HCT116 (cell line): ENCODE results near the gene CENPL. TPM values are rescaled to one million over a fixed set of nuclear protein-coding genes. Genes with fewer than 3 reads are reported as not detected.

Experiments used
- ATAC-seq: fragments of 200-7000 bp; cut with Tn5 transposase; 2 replicates; pipeline ENCODE4 v1.9.1; 2020; ENCODE audit warnings: mild to moderate bottlenecking, moderate library complexity
- BruUV-seq: library from RNA; stranded (reverse); fragments of 400-500 nt; replicated peaks from 2 replicates; lab custom pipeline; 2021; lab: Mats Ljungman, UMichigan
- CTCF ChIA-PET: fragments of 300-600 bp; sonication (Branson Sonifier 250); formaldehyde crosslinking; loops from one replicate; lab custom pipeline; 2021; ENCODE audit warnings: antibody characterized with exemption; lab: Charles Lee
- POLR2A ChIA-PET: fragments of 300-600, 350-600 bp; sonication (Branson Sonifier 250); formaldehyde crosslinking; loops from one replicate; lab custom pipeline; 2021; ENCODE audit warnings: antibody characterized with exemption; lab: Charles Lee
- RAD21 ChIA-PET, 2 experiments: fragments of 300-600 bp; sonication (Branson Sonifier 250); formaldehyde crosslinking; loops; one replicate each; lab custom pipeline; 2023; ENCODE audit warnings: low total read pairs in 2 of 2; ENCODE audit not compliant: uncharacterized antibody in 2 of 2, unreplicated experiment in 2 of 2, low non-redundant PET in 1 of 2; lab: Charles Lee
- DNase-seq: peaks from one replicate; pipeline ENCODE4 v3.0.0-alpha.2; 2010; ENCODE audit warnings: low read depth, low spot score
- H2AFZ ChIP-seq: fragments of 200-600 bp; shearing (Covaris generic), sonication (generic); 2 replicates; pipeline ENCODE4 v1.6.1; 2017; ENCODE audit warnings: low read depth, mixed run types, mixed read lengths, antibody characterized with exemption, low read length; ENCODE audit not compliant: poor library complexity, severe bottlenecking
- H3K27ac ChIP-seq: 2 replicates; pipeline ENCODE4 v1.5.1; 2012; ENCODE audit warnings: low read depth, low read length
- H3K27me3 ChIP-seq: fragments of 200-600 bp; sonication (generic); 2 replicates; pipeline ENCODE4 v1.6.1; 2016; ENCODE audit warnings: mixed run types, low read length, mixed read lengths; ENCODE audit not compliant: insufficient read depth
- H3K36me3 ChIP-seq, 2 experiments: fragments of 200-500 bp in 1 of 2; fragments of 200-600 bp in 1 of 2; sonication (Bioruptor generic) in 1 of 2; sonication (generic) in 1 of 2; 2 replicates each; pipeline versions ENCODE4 v1.5.1 to v1.6.1; 2014 to 2016; ENCODE audit warnings: low read length in 2 of 2, inconsistent platforms in 1 of 2, mixed read lengths in 1 of 2, mixed run types in 1 of 2; ENCODE audit not compliant: insufficient read depth in 2 of 2, control insufficient read depth in 1 of 2
- H3K4me1 ChIP-seq, 2 experiments: fragments of 200-600 bp in 1 of 2; sonication (generic) in 1 of 2; 2 replicates each; pipeline versions ENCODE4 v1.5.1 to v1.6.1; 2012 to 2017; ENCODE audit warnings: low read length in 2 of 2, inconsistent platforms in 1 of 2, mild to moderate bottlenecking in 1 of 2, mixed read lengths in 1 of 2, mixed run types in 1 of 2, moderate library complexity in 1 of 2; ENCODE audit not compliant: insufficient read depth in 2 of 2, control insufficient read depth in 1 of 2
- H3K4me2 ChIP-seq: fragments of 200-600 bp; sonication (generic); 2 replicates; pipeline ENCODE4 v1.6.1; 2017; ENCODE audit warnings: mixed run types, low read length, mixed read lengths
- H3K4me3 ChIP-seq, 2 experiments: fragments of 200-600 bp in 1 of 2; sonication (generic) in 1 of 2; replicated peaks in 1 of 2; 2 replicates each; pipeline ENCODE4 v1.5.1; 2011 to 2016; ENCODE audit warnings: low read length in 2 of 2, control low read depth in 1 of 2, low read depth in 1 of 2, mild to moderate bottlenecking in 1 of 2, mixed read lengths in 1 of 2, mixed run types in 1 of 2
- H3K79me2 ChIP-seq: fragments of 200-600 bp; sonication (generic); 2 replicates; pipeline ENCODE4 v1.6.1; 2017; ENCODE audit warnings: mild to moderate bottlenecking, mixed run types, low read length, moderate library complexity, mixed read lengths; ENCODE audit not compliant: insufficient read depth
- H3K9ac ChIP-seq: fragments of 200-600 bp; sonication (generic); 2 replicates; pipeline ENCODE4 v1.6.1; 2016; ENCODE audit warnings: low read length, mixed read lengths
- H3K9me2 ChIP-seq: fragments of 200-600 bp; sonication (generic), shearing (Covaris generic); 2 replicates; pipeline ENCODE4 v1.6.1; 2017; ENCODE audit warnings: mixed run types, mild to moderate bottlenecking, moderate library complexity; ENCODE audit not compliant: insufficient read depth
- H3K9me3 ChIP-seq, 2 experiments: fragments of 200-500 bp in 1 of 2; fragments of 200-600 bp in 1 of 2; sonication (Bioruptor generic) in 1 of 2; sonication (generic) in 1 of 2; 2 replicates each; pipeline ENCODE4 v1.6.1; 2014 to 2017; ENCODE audit warnings: low read length in 2 of 2, mixed read lengths in 2 of 2, inconsistent platforms in 1 of 2, low read depth in 1 of 2, mild to moderate bottlenecking in 1 of 2, mixed run types in 1 of 2, moderate library complexity in 1 of 2; ENCODE audit not compliant: control insufficient read depth in 1 of 2, insufficient read depth in 1 of 2
- H4K20me1 ChIP-seq: fragments of 200-600 bp; sonication (generic), shearing (Covaris generic); 2 replicates; pipeline ENCODE4 v1.6.1; 2017; ENCODE audit warnings: mixed run types, mild to moderate bottlenecking, moderate library complexity; ENCODE audit not compliant: insufficient read depth
- CBX3 ChIP-seq: IDR thresholded peaks from 2 replicates; pipeline ENCODE4 v1.6.1; 2012; ENCODE audit warnings: low read depth
- EGR1 ChIP-seq: IDR thresholded peaks from 2 replicates; pipeline ENCODE4 v1.6.1; 2012; ENCODE audit warnings: low read depth
- ELF1 ChIP-seq: IDR thresholded peaks from 2 replicates; pipeline ENCODE4 v1.6.1; 2012; ENCODE audit warnings: low read depth, borderline replicate concordance
- EZH2 ChIP-seq: fragments of 200-600 bp; sonication (generic); IDR thresholded peaks from 2 replicates; pipeline ENCODE4 v1.6.1; 2017; ENCODE audit warnings: antibody characterized with exemption, mixed run types
- EZH2phosphoT487 ChIP-seq: fragments of 200-600 bp; IDR thresholded peaks from 2 replicates; pipeline ENCODE4 v1.6.1; 2018; ENCODE audit warnings: antibody characterized with exemption, borderline replicate concordance
- FOSL1 ChIP-seq: IDR thresholded peaks from 2 replicates; pipeline ENCODE4 v1.6.1; 2012; ENCODE audit warnings: low read depth
- JUND ChIP-seq: IDR thresholded peaks from 2 replicates; pipeline ENCODE4 v1.6.1; 2012
- POLR2A ChIP-seq: IDR thresholded peaks from 2 replicates; pipeline ENCODE4 v1.7.0; 2011; ENCODE audit warnings: borderline replicate concordance; ENCODE audit not compliant: insufficient read depth, insufficient read length; ENCODE audit errors: extremely low read depth
- SP1 ChIP-seq: IDR thresholded peaks from 2 replicates; pipeline ENCODE4 v1.6.1; 2012; ENCODE audit warnings: low read depth
- SRF ChIP-seq: IDR thresholded peaks from 2 replicates; pipeline ENCODE4 v1.6.1; 2012; ENCODE audit warnings: low read depth
- TCF7L2 ChIP-seq: IDR thresholded peaks from 2 replicates; pipeline ENCODE4 v1.7.0; 2011; ENCODE audit warnings: borderline replicate concordance, inconsistent platforms; ENCODE audit not compliant: insufficient read depth, insufficient read length; ENCODE audit errors: extremely low read depth
- ZFX ChIP-seq: fragments of 450-650 bp; IDR thresholded peaks from 2 replicates; pipeline ENCODE4 v1.6.1; 2017
- intact Hi-C: fragments of 100-400 bp; cut with micrococcal nuclease; formaldehyde crosslinking; loops from 2 replicates; pipeline ENCODE4 v1.10.0; 2022
- total RNA-seq: library from RNA; stranded (reverse); gene quantifications from one replicate; pipeline ENCODE4 v1.2.1, GENCODE V29; 2021; ENCODE audit not compliant: unreplicated experiment
- TF ChIP-seq, protein P1 (sequence below), 3 experiments: fragments of 200-600 bp in 1 of 3; sonication (generic) in 1 of 3; IDR thresholded peaks in 2 of 3; conservative IDR thresholded peaks in 1 of 3; 2 replicates each; pipeline ENCODE4 v1.5.1; 2012 to 2017; ENCODE audit warnings: low read depth in 2 of 3, low read length in 2 of 3, antibody characterized with exemption in 1 of 3, borderline replicate concordance in 1 of 3, control low read depth in 1 of 3, mild to moderate bottlenecking in 1 of 3, mixed read lengths in 1 of 3, mixed run types in 1 of 3, moderate library complexity in 1 of 3; ENCODE audit not compliant: insufficient read depth in 1 of 3
- TF ChIP-seq, protein P2 (sequence below): IDR thresholded peaks from 2 replicates; pipeline ENCODE4 v1.6.1; 2011; ENCODE audit warnings: mild to moderate bottlenecking, low read length, moderate library complexity; ENCODE audit not compliant: insufficient replicate concordance; ENCODE audit errors: extremely low read depth

The CENPL gene
- total RNA-seq, 1 experiment from 2014 or later, result 20.3 TPM

DNA sequence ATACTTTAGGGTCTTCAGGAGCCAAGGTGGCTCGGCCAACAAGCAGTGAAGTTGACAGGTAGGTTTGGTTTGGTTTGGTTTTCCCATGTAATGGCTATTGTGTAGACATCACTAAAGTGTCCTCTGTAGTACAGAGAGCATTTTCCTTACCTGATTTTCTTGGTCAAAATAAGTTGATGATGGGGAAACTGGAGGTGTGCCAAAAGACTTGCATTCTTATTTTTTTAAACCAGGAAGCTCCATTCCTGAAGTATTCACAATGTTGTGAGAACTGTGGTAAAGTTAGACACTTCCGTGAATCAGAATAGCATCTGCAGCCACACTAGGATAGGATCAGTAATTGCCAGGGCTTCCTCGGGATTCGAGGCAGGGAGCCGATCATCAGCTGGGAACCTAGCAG is 46.4 kb upstream of the CENPL start:
- ATAC-seq, result no peak
- peaks cover 6 to 17% of the 10 kb centered on the region in 2 experiments; a peak in 3 of 4 replicates for H3K4me1 ChIP-seq
- no peak for TF ChIP-seq ELF1
- TF ChIP-seq EZH2, result no peak
- TF ChIP-seq CBX3, result no peak
- no peak for TF ChIP-seq TCF7L2
- TF ChIP-seq ZFX, result no peak
- TF ChIP-seq SP1, result no peak
- TF ChIP-seq FOSL1, result no peak
- no peak for TF ChIP-seq EZH2phosphoT487
- TF ChIP-seq, protein P1, sequence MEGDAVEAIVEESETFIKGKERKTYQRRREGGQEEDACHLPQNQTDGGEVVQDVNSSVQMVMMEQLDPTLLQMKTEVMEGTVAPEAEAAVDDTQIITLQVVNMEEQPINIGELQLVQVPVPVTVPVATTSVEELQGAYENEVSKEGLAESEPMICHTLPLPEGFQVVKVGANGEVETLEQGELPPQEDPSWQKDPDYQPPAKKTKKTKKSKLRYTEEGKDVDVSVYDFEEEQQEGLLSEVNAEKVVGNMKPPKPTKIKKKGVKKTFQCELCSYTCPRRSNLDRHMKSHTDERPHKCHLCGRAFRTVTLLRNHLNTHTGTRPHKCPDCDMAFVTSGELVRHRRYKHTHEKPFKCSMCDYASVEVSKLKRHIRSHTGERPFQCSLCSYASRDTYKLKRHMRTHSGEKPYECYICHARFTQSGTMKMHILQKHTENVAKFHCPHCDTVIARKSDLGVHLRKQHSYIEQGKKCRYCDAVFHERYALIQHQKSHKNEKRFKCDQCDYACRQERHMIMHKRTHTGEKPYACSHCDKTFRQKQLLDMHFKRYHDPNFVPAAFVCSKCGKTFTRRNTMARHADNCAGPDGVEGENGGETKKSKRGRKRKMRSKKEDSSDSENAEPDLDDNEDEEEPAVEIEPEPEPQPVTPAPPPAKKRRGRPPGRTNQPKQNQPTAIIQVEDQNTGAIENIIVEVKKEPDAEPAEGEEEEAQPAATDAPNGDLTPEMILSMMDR (IDR thresholded peaks at IDR 0.05 in 2 of 3, conservative IDR thresholded peaks at IDR 0.05 in 1 of 3; ENCODE audit: borderline replicate concordance in 1 of 3, insufficient read depth in 1 of 3, low read depth in 2 of 3, low read length in 2 of 3), result no peak
- no peak for TF ChIP-seq JUND
- TF ChIP-seq SRF, result no peak
- TF ChIP-seq POLR2A, result no peak
- TF ChIP-seq, protein P2, sequence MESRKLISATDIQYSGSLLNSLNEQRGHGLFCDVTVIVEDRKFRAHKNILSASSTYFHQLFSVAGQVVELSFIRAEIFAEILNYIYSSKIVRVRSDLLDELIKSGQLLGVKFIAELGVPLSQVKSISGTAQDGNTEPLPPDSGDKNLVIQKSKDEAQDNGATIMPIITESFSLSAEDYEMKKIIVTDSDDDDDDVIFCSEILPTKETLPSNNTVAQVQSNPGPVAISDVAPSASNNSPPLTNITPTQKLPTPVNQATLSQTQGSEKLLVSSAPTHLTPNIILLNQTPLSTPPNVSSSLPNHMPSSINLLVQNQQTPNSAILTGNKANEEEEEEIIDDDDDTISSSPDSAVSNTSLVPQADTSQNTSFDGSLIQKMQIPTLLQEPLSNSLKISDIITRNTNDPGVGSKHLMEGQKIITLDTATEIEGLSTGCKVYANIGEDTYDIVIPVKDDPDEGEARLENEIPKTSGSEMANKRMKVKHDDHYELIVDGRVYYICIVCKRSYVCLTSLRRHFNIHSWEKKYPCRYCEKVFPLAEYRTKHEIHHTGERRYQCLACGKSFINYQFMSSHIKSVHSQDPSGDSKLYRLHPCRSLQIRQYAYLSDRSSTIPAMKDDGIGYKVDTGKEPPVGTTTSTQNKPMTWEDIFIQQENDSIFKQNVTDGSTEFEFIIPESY, result no peak
- no peak for TF ChIP-seq EGR1
- TF ChIP-seq, all 23 proteins: peak for 0
- no TSS peak for BruUV-seq
- Histone ChIP-seq H3K36me3 (peaks cover 8 to 16% of the 10 kb centered on the region in 2 experiments), H3K9me2 (no peaks in the 10 kb centered on the region), H3K9me3 (no peaks in the 10 kb centered on the region), H3K4me2 (no peak overlapping the region), H3K9ac (no peak overlapping the region), H3K4me3 (no peak overlapping the region), H2AFZ (no peak overlapping the region), H3K27ac (no peak overlapping the region), H3K79me2 (peaks cover 17% of the 10 kb centered on the region), H3K27me3 (no peaks in the 10 kb centered on the region), H4K20me1 (peaks cover 6% of the 10 kb centered on the region; the same call in 1 of the 2 replicates)
- intact Hi-C loops, result no loop called here
- no peak for DNase-seq
- ChIA-PET POLR2A (no interaction called here), RAD21 (no interaction called here), CTCF (no interaction called here)
